GM06990 (cell line): ENCODE results near the gene CLCN6.

Experiments used
- DNase-seq: peaks from one replicate; pipeline ENCODE4 v3.0.0-alpha.2; 2011; ENCODE audit not compliant: insufficient read length; ENCODE audit errors: extremely low read depth
- H3K27me3 ChIP-seq: replicated peaks from 2 replicates; pipeline ENCODE4 v1.6.0; 2011; ENCODE audit warnings: low read length; ENCODE audit not compliant: control insufficient read depth, insufficient read depth
- H3K36me3 ChIP-seq: 2 replicates; pipeline ENCODE4 v1.5.1; 2011; ENCODE audit warnings: low read length; ENCODE audit not compliant: control insufficient read depth, insufficient read depth
- H3K4me3 ChIP-seq: replicated peaks from 2 replicates; pipeline ENCODE4 v1.5.1; 2011; ENCODE audit warnings: low read depth, mild to moderate bottlenecking, control low read depth, low read length
- CTCF ChIP-seq: IDR thresholded peaks from 2 replicates; pipeline ENCODE4 v1.5.1; 2011; ENCODE audit warnings: low read length, control low read depth, mild to moderate bottlenecking, inconsistent platforms; ENCODE audit not compliant: insufficient read depth, poor library complexity, severe bottlenecking

CLCN6 gene

GRCh38 chr1:11822091-11822490 is 16.1 kb downstream of the CLCN6 start:
- TF ChIP-seq CTCF: no peak
- peaks cover 24% of the 10 kb centered on the region for H3K36me3 ChIP-seq
- H3K27me3 ChIP-seq: no peaks in the 10 kb centered on the region
- no peak for DNase-seq
- no peak overlapping the region for H3K4me3 ChIP-seq

DNA sequence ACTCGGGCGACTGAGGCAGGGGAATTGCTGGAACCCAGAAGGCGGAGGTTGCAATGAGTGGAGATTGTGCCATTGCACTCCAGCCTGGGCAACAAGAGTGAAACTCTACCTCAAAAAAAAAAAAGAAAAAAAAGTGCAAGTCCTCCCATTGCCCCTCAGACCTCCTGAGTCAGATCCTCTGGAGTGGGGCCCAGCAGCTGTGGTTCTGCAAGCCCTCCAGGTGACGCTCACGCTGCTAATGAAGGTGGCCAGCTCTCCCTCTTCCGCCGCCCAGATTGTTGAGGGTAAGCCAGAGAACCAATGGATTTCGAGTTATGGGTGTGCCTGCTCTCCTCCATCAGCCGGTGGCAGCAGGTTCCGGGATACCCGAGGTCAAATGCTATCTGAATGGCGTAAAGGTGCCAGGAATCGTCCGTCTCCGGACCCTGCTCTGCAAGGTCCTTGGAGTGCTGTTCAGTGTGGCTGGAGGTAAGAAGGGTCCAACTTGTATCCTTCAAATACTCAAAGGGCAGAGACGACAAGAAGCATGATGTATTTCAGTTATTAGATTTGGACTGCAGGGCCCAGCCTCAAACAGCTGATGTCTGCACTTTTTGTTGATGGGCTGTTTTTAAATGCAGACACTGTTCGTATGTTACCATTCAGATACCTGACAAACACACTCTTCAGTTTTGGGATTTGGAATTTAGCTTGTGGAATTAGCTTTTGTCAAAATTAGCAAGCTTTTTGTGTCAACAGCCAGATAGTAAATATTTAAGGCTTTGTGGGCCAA is 17.6 kb downstream of the CLCN6 start:
- Histone ChIP-seq H3K36me3 (peaks cover 28% of the 10 kb centered on the region), H3K4me3 (no peak overlapping the region), H3K27me3 (no peaks in the 10 kb centered on the region)
- DNase-seq: no peak
- TF ChIP-seq CTCF: no peak

- TF ChIP-seq CTCF: no peak
- Histone ChIP-seq H3K4me3 (no peak overlapping the region), H3K36me3 (peaks cover 40% of the 10 kb centered on the region), H3K27me3 (no peaks in the 10 kb centered on the region)
- DNase-seq: no peak
Observed at GRCh38 chr1:11825131-11825530, 19.1 kb downstream of the CLCN6 start.

GRCh38 chr1:11826946-11827345 is 21.0 kb downstream of the CLCN6 start:
- H3K36me3 ChIP-seq: peaks cover 38% of the 10 kb centered on the region
- DNase-seq: no peak
- no peaks in the 10 kb centered on the region for H3K27me3 ChIP-seq
- H3K4me3 ChIP-seq: no peak overlapping the region
- TF ChIP-seq CTCF: no peak

DNA sequence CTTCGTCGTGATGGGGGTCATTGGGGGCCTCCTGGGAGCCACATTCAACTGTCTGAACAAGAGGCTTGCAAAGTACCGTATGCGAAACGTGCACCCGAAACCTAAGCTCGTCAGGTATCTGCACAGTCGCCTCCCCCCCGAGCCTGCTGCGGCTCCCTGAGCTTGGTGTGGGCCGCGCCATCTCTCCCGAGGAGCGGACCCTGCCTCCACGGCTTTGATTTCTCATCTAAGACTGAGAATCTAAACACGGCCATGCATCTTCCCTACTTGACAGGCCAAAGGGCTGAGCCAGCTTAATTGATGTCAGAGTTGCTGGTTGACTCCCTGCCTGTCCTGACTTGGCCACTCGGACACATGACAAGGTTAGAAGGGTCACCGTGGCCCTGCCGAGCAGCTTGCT is 22.5 kb downstream of the CLCN6 start:
- H3K4me3 ChIP-seq: no peak overlapping the region
- H3K27me3 ChIP-seq: no peaks in the 10 kb centered on the region
- DNase-seq: no peak
- peaks cover 44% of the 10 kb centered on the region for H3K36me3 ChIP-seq
- TF ChIP-seq CTCF: no peak
